HG03432 (cell line): ENCODE data around the gene ZNF319.

Experiments
- ATAC-seq: cut with Tn5 transposase; IDR thresholded peaks from one replicate; pipeline ENCODE4 v1.9.1; 2021; ENCODE audit warnings: mild to moderate bottlenecking, moderate library complexity; ENCODE audit not compliant: unreplicated experiment

The ZNF319 gene

GRCh38 chr16:58037365-58038057, 37.0 kb upstream of the ZNF319 start:
- no peak for ATAC-seq

- no peak for ATAC-seq
Measured at GRCh38 chr16:58036943-58037342, 36.5 kb upstream of the ZNF319 start.

- ATAC-seq = no peak
Measured at GRCh38 chr16:58035356-58036170, 35.1 kb upstream of the ZNF319 start.

- ATAC-seq = no peak
Measured at GRCh38 chr16:58034774-58035173, 34.3 kb upstream of the ZNF319 start.

GRCh38 chr16:58034128-58034685, 33.7 kb upstream of the ZNF319 start:
- no peak for ATAC-seq

GRCh38 chr16:58032710-58033293, 32.3 kb upstream of the ZNF319 start:
- no peak for ATAC-seq

GRCh38 chr16:58031016-58031800, 30.7 kb upstream of the ZNF319 start:
- ATAC-seq = no peak

- ATAC-seq = no peak
Measured at GRCh38 chr16:58030136-58030840, 29.8 kb upstream of the ZNF319 start.

- ATAC-seq = no peak
Measured at GRCh38 chr16:58029410-58029809, 28.9 kb upstream of the ZNF319 start.

GRCh38 chr16:58028541-58029070, 28.1 kb upstream of the ZNF319 start:
- ATAC-seq = no peak

GRCh38 chr16:58027916-58028455, 27.5 kb upstream of the ZNF319 start:
- ATAC-seq = no peak

- no peak for ATAC-seq
Measured at GRCh38 chr16:58027161-58027915, 26.9 kb upstream of the ZNF319 start.

GRCh38 chr16:58026705-58027160, 26.3 kb upstream of the ZNF319 start:
- no peak for ATAC-seq

GRCh38 chr16:58026139-58026704, 25.8 kb upstream of the ZNF319 start:
- ATAC-seq = peak; percentile 16

- peak; percentile 75 for ATAC-seq
Measured at GRCh38 chr16:58025351-58026138, 25.1 kb upstream of the ZNF319 start, which contains the start of gene MMP15. TSS of gene MMP15 (plus strand) at chr16:58025754. CDS start at chr16:58026351, 597 bp downstream.

GRCh38 chr16:58024486-58025350, 24.2 kb upstream of the ZNF319 start:
- ATAC-seq = no peak
